OCI-LY7 (cell line): ENCODE data around the gene CTNNBIP1. TPM values are rescaled to one million over a fixed set of nuclear protein-coding genes. Genes with fewer than 3 reads are reported as not detected.

Experiments
- BruUV-seq: library from RNA; stranded (reverse); fragments of 400-500 nt; replicated peaks from 2 replicates; lab custom pipeline; 2021; lab: Mats Ljungman, UMichigan
- CTCF ChIA-PET: fragments of 300-600 bp; sonication (Branson Sonifier 250); formaldehyde crosslinking; loops from one replicate; lab custom pipeline; 2022; ENCODE audit warnings: antibody characterized with exemption; ENCODE audit not compliant: unreplicated experiment; lab: Charles Lee
- POLR2A ChIA-PET: fragments of 300-600 bp; sonication (Branson Sonifier 250); formaldehyde crosslinking; loops from one replicate; lab custom pipeline; 2022; ENCODE audit warnings: antibody characterized with exemption; lab: Charles Lee
- DNase-seq: peaks from one replicate; pipeline ENCODE4 v3.0.0-alpha.2; 2015; ENCODE audit warnings: low spot score
- H2AFZ ChIP-seq: fragments of 200-600 bp; sonication (generic), shearing (Covaris generic); 2 replicates; pipeline ENCODE4 v1.6.1; 2014; ENCODE audit warnings: mild to moderate bottlenecking, antibody characterized with exemption, low read length, moderate library complexity
- H3K27ac ChIP-seq: fragments of 200-600 bp; sonication (generic); 2 replicates; pipeline ENCODE4 v1.5.1; 2014; ENCODE audit warnings: mixed run types, low read depth, mild to moderate bottlenecking, moderate library complexity, low read length, inconsistent platforms; ENCODE audit not compliant: poor library complexity, severe bottlenecking
- H3K36me3 ChIP-seq: fragments of 200-600 bp; sonication (generic); 2 replicates; pipeline ENCODE4 v1.6.1; 2014; ENCODE audit warnings: mild to moderate bottlenecking, antibody characterized with exemption, low read length, moderate library complexity, mixed read lengths; ENCODE audit not compliant: insufficient read depth
- H3K4me1 ChIP-seq: fragments of 200-600 bp; sonication (generic); 2 replicates; pipeline ENCODE4 v1.5.1; 2014; ENCODE audit warnings: mild to moderate bottlenecking, low read length; ENCODE audit not compliant: insufficient read depth, poor library complexity, severe bottlenecking
- H3K4me2 ChIP-seq: fragments of 200-600 bp; sonication (generic); 2 replicates; pipeline ENCODE4 v1.6.1; 2014; ENCODE audit warnings: mild to moderate bottlenecking, low read length
- H3K4me3 ChIP-seq: fragments of 200-600 bp; sonication (generic); 2 replicates; pipeline ENCODE4 v1.5.1; 2014; ENCODE audit warnings: mild to moderate bottlenecking, low read depth, low read length; ENCODE audit not compliant: poor library complexity, severe bottlenecking
- H3K79me2 ChIP-seq: fragments of 200-600 bp; sonication (generic); 2 replicates; pipeline ENCODE4 v1.6.1; 2016; ENCODE audit warnings: low read depth, mild to moderate bottlenecking, low read length, moderate library complexity, mixed read lengths; ENCODE audit not compliant: insufficient read depth
- H3K9me2 ChIP-seq: fragments of 200-600 bp; sonication (generic); 2 replicates; pipeline ENCODE4 v1.6.1; 2016; ENCODE audit warnings: mild to moderate bottlenecking, low read length, mixed read lengths; ENCODE audit not compliant: insufficient read depth
- H3K9me3 ChIP-seq: fragments of 200-600 bp; sonication (generic); 2 replicates; pipeline ENCODE4 v1.6.1; 2014; ENCODE audit warnings: mild to moderate bottlenecking, mixed run types, low read length, mixed read lengths
- H4K20me1 ChIP-seq: fragments of 200-600 bp; sonication (generic); 2 replicates; pipeline ENCODE4 v1.6.1; 2014; ENCODE audit warnings: mild to moderate bottlenecking, antibody characterized with exemption, low read length, moderate library complexity, mixed read lengths; ENCODE audit not compliant: insufficient read depth
- CTCF ChIP-seq: fragments of 200-600 bp; sonication (generic); conservative IDR thresholded peaks from 2 replicates; pipeline ENCODE4 v1.5.1; 2014; ENCODE audit warnings: mild to moderate bottlenecking, antibody characterized with exemption, low read length, moderate library complexity, mixed read lengths
- EZH2phosphoT487 ChIP-seq: fragments of 200-600 bp; sonication (generic); IDR thresholded peaks from 2 replicates; pipeline ENCODE4 v1.6.1; 2018; ENCODE audit warnings: low read depth, borderline replicate concordance, mild to moderate bottlenecking, mixed run types, antibody characterized with exemption, low read length, moderate library complexity, mixed read lengths
- intact Hi-C: fragments of 100-400 bp; cut with micrococcal nuclease; formaldehyde crosslinking; loops from one replicate; pipeline ENCODE4 v1.10.0; 2022; ENCODE audit not compliant: unreplicated experiment
- total RNA-seq, 2 experiments: library from RNA; depleted of rRNA in 1 of 2; stranded (reverse); fragments of >200 nt in 1 of 2; shearing (Covaris generic) in 1 of 2; gene quantifications; 2 replicates each; pipeline ENCODE4 v1.2.3, GENCODE V29; 2014 to 2022

CTNNBIP1 gene
- total RNA-seq, 2 experiments from 2014 or later: 14.7 to 17.4 TPM

- intact Hi-C loops: no loop called here
- CTCF ChIA-PET: interaction anchor here (0.7 to 1.7 kb wide), 3 partner anchors 83 to 180 kb away, joined by 3 to 10 read pairs (median 5); no protein-coding TSS in a partner anchor
- no TSS peak for BruUV-seq
Measured at GRCh38 chr1:9868244-9868590, 41.9 kb downstream of the CTNNBIP1 start.

DNA sequence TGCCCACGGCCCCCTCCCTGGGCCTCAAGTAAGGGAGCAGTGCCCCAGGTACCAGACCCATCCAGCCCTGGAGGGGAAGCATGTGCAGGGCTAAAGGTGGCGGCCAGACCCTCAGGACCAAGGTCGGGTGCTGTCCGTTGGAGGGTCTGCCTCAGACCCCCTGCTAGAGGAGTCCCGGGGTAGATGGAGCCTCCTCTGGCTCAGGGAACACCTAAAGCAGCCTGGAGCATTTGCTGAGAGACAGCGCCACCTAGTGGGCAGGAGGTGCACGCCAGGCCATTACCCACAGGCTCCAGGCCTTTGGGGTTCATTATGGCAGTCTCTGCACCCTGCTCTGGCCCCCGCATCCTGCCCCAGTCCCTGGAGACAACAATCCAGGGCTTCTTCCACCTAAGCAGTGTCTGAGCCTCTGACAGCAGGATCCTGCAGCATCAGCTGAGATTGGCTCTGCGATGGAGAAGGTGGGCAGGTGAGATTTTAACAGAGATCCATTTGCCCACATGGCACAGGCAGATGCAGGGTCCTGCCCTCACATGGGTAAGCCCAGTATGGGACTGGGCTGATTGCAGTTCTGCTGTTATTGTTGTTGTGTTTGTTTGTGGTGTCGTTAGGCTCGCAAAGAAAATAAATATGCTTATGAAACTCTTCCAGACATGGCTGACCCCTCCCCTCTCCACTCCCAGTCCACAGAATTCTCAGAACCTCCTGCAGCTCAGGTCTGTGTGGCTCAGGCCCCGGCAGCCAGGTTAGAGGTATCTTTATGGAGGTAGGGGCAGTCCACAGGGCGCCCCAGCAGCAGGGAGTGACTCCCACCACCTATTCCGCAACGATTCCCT is 42.4 kb downstream of the CTNNBIP1 start:
- no peak overlapping the region for H2AFZ ChIP-seq
- no peaks in the 10 kb centered on the region for H4K20me1 ChIP-seq
- 0 out of 2 replicates have a peak overlapping the region, but pooled peaks have one; percentile 6 for H3K4me2 ChIP-seq
- ChIA-PET CTCF (interaction anchor here (0.7 to 1.7 kb wide), 3 partner anchors 82 to 180 kb away, joined by 3 to 10 read pairs (median 5); no protein-coding TSS in a partner anchor), POLR2A (interaction anchor here (0.5 to 7.4 kb wide), 6 partner anchors 17 to 150 kb away, joined by 3 to 141 read pairs (median 4); no protein-coding TSS in a partner anchor)
- intact Hi-C loops: loop anchor here (1.0 kb wide), 4 partner anchors 83 to 240 kb away; no protein-coding TSS in a partner anchor
- no peaks in the 10 kb centered on the region for H3K36me3 ChIP-seq
- H3K9me2 ChIP-seq: no peaks in the 10 kb centered on the region
- peaks cover 59% of the 10 kb centered on the region for H3K4me1 ChIP-seq
- no peak for TF ChIP-seq EZH2phosphoT487
- peak; percentile 97 for TF ChIP-seq CTCF
- BruUV-seq: no TSS peak
- no peaks in the 10 kb centered on the region for H3K79me2 ChIP-seq
- H3K9me3 ChIP-seq: no peaks in the 10 kb centered on the region
- DNase-seq: peak; percentile 87
- no peak overlapping the region for H3K27ac ChIP-seq
- no peak overlapping the region for H3K4me3 ChIP-seq

More at GRCh38 chr1:9868244-9868590, 41.9 kb downstream of the CTNNBIP1 start:
- no peaks in the 10 kb centered on the region for H3K9me3 ChIP-seq
- no peak overlapping the region for H3K4me2 ChIP-seq
- H2AFZ ChIP-seq: no peak overlapping the region
- H3K4me1 ChIP-seq: peaks cover 57% of the 10 kb centered on the region
- no peaks in the 10 kb centered on the region for H3K79me2 ChIP-seq
- H3K27ac ChIP-seq: no peak overlapping the region
- no peaks in the 10 kb centered on the region for H4K20me1 ChIP-seq
- TF ChIP-seq EZH2phosphoT487 (no peak), CTCF (no peak)
- POLR2A ChIA-PET: interaction anchor here (0.5 to 2.0 kb wide), 5 partner anchors 18 to 150 kb away, joined by 3 to 7 read pairs (median 3); no protein-coding TSS in a partner anchor
- DNase-seq: no peak
- no peaks in the 10 kb centered on the region for H3K36me3 ChIP-seq
- H3K9me2 ChIP-seq: no peaks in the 10 kb centered on the region
- H3K4me3 ChIP-seq: no peak overlapping the region
